K562 (cell line): ENCODE measurements around the gene CNDP1. TPM values are rescaled to one million over a fixed set of nuclear protein-coding genes. Genes with fewer than 3 reads are reported as not detected.

ENCODE experiments used
- ATF7 ChIP-seq: fragments of 450-650 bp; IDR thresholded peaks from 2 replicates; pipeline ENCODE4 v1.7.1; 2014; ENCODE audit warnings: mild to moderate bottlenecking, moderate library complexity
- CEBPG ChIP-seq, 3 experiments: fragments of 200-800 bp in 1 of 3; sonication (Bioruptor generic) in 1 of 3; sonication (generic) in 1 of 3; formaldehyde crosslinking in 1 of 3; IDR thresholded peaks in 2 of 3; conservative IDR thresholded peaks in 1 of 3; 2 replicates each; pipeline versions ENCODE4 v1.6.1 to v1.8.0; 2016 to 2022; ENCODE audit warnings: missing compliant biosample characterization in 2 of 3, missing genetic modification characterization in 2 of 3, mild to moderate bottlenecking in 1 of 3, missing genetic modification reagents in 1 of 3
- ESRRB ChIP-seq: fragments of 250-450 bp; sonication (Bioruptor Pico); IDR thresholded peaks from 2 replicates; pipeline ENCODE4 v1.5.0; 2020; ENCODE audit warnings: mild to moderate bottlenecking, moderate library complexity, borderline replicate concordance
- GTF3C2 ChIP-seq: IDR thresholded peaks from 3 replicates; pipeline ENCODE4 v1.6.1; 2011; ENCODE audit warnings: borderline replicate concordance, mild to moderate bottlenecking, moderate library complexity; ENCODE audit not compliant: insufficient read length; ENCODE audit errors: extremely low read depth
- KLF16 ChIP-seq: IDR thresholded peaks from 2 replicates; pipeline ENCODE4 v1.6.1; 2016; ENCODE audit warnings: antibody characterized with exemption
- NFIX ChIP-seq: fragments of 250-450 bp; sonication (Bioruptor Pico); IDR thresholded peaks from 2 replicates; pipeline ENCODE4 v1.4.0; 2020; ENCODE audit warnings: low read depth, mild to moderate bottlenecking, moderate library complexity
- POLR2B ChIP-seq: fragments of 450-650 bp; IDR thresholded peaks from 2 replicates; pipeline ENCODE4 v1.6.1; 2018; ENCODE audit warnings: low read depth; ENCODE audit not compliant: partially characterized antibody
- RBM39 ChIP-seq: fragments of 200-400 bp; formaldehyde crosslinking; optimal IDR thresholded peaks from 2 replicates; pipeline ENCODE3; 2018; ENCODE audit warnings: low read depth, low read length
- ZC3H11A ChIP-seq: IDR thresholded peaks from 2 replicates; pipeline ENCODE4 v1.6.1; 2012; ENCODE audit warnings: low read depth, low read length, improper control_type of control experiment
- ZNF124 ChIP-seq: sonication (generic); formaldehyde crosslinking; IDR thresholded peaks from 2 replicates; pipeline ENCODE4 v1.8.1; 2022; ENCODE audit warnings: missing genetic modification reagents
- ZNF174 ChIP-seq: fragments of 250-450 bp; sonication (Bioruptor Pico); IDR thresholded peaks from 2 replicates; pipeline ENCODE4 v1.4.0; 2020; ENCODE audit warnings: mild to moderate bottlenecking
- polyA plus RNA-seq, 8 experiments: library from polyadenylated mRNA; depleted of rRNA in 4 of 8; stranded (reverse) in 5 of 8; unstranded in 3 of 8; fragments of >200 nt; fragmentation: Nextera tagmentation in 2 of 8; fragmentation: Illumina TruSeq in 1 of 8; extraction: Ambion mirVana in 2 of 8; extraction: Trizol in 1 of 8; gene quantifications; 2 replicates each; pipeline versions ENCODE4 v1.2.1 to v1.2.3, GENCODE V29; 2011 to 2014; ENCODE audit warnings: inconsistent platforms in 1 of 8, missing spikeins in 1 of 8
- total RNA-seq, 7 experiments: library from RNA; depleted of rRNA in 6 of 7; stranded (reverse); fragments of >200 nt in 6 of 7; fragmentation: Illumina TruSeq in 2 of 7; extraction: Trizol in 2 of 7; gene quantifications; 2 replicates each; pipeline versions ENCODE4 v1.2.1 to v1.2.3, GENCODE V29; 2011 to 2021; ENCODE audit warnings: low replicate concordance in 1 of 7

The CNDP1 gene
- total and polyA plus RNA-seq, 9 of the 15 experiments (the other 6 are each of a cell fraction or from before 2014, with no cell fraction given): not detected

DNA sequence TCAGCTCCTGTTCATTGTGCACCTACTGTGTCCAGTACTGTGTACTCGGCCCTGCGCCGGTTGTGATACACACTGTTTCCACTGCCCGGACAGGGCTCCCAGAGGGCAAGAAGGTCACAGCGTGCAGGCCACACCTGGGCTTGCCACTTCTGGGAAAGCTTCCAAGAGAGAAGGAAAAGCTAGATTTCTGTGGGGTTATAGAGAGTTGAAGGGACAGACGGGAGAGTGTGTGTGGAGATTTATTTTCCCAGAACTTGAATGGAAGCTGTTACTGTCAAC, 3.8 kb upstream of the CNDP1 start (continued):
- TF ChIP-seq RBM39 (no peak), KLF16 (no peak), GTF3C2 (no peak), ZNF124 (CRISPR knock-in tag) (no peak), ESRRB (CRISPR knock-in tag) (no peak), CEBPG (CRISPR knock-in tag; IDR thresholded peaks at IDR 0.05) (no peak), CEBPG (tag; conservative IDR thresholded peaks at IDR 0.05 in 1 of 2, IDR thresholded peaks at IDR 0.05 in 1 of 2) (no peak), POLR2B (no peak), ZNF174 (CRISPR knock-in tag) (no peak), ZC3H11A (no peak), ATF7 (no peak), NFIX (CRISPR knock-in tag) (no peak)
- TF ChIP-seq, all 486 proteins: peak for 0
